Measurements from ENCODE around the gene KCNK13. TPM values are rescaled to one million over a fixed set of nuclear protein-coding genes. Genes with fewer than 3 reads are reported as not detected.

Gene KCNK13
- total RNA-seq (2012; rRNA removed): not detected in 2 replicates
- not detected in 2 replicates for polyA plus RNA-seq (2012; rRNA removed)
- polyA plus RNA-seq (2012; cell fraction: cytosol; rRNA removed): not detected in 2 replicates
- not detected in 2 replicates for polyA plus RNA-seq (2012; cell fraction: nucleus; rRNA removed; ENCODE audit: low replicate concordance)
- Bru-seq, nascent RNA: percentile 7 among the genes with signal in this experiment
- BruChase-seq, experiment 1, labeled RNA remaining after a 6-hour chase: percentile 4 among the genes with signal in this experiment
- BruChase-seq, experiment 2, labeled RNA remaining after a 2-hour chase: percentile 4 among the genes with signal in this experiment
- long read RNA-seq: 0 reads

- Histone ChIP-seq H3K4me2 (ENCODE audit: low read depth, low read length) (peak within 1 kb of the TSS; percentile 95), H3K4me3 (ENCODE audit: insufficient read depth, low read depth, low read length) (peak within 1 kb of the TSS; percentile 74), H3K4me1 (ENCODE audit: control insufficient read depth, insufficient read depth, low read length) (peaks cover 4% of the 10 kb centered on the region; the same call in 1 of the 2 replicates), H3K56ac (ENCODE audit: extremely low read depth, insufficient read depth, low read length) (no peak within 1 kb of the TSS), H4K8ac (ENCODE audit: low read depth in 2 of 2, low read length in 2 of 2) (no peak within 1 kb of the TSS), H2AFZ (replicated peaks; ENCODE audit: low read length, poor library complexity) (peak within 1 kb of the TSS; percentile 86), H2BK20ac (ENCODE audit: low read depth, low read length) (no peak within 1 kb of the TSS), H2BK15ac (ENCODE audit: low read depth, low read length) (no peak within 1 kb of the TSS), H2BK120ac (ENCODE audit: low read depth, low read length) (no peak within 1 kb of the TSS), H3K9me1 (ENCODE audit: insufficient read depth, low read length) (no peaks in the 10 kb centered on the region), H2AK9ac (replicated peaks; ENCODE audit: low read depth, low read length, poor library complexity) (peak within 1 kb of the TSS; percentile 50), H3K18ac (ENCODE audit: low read depth, low read length) (no peak within 1 kb of the TSS), H3K9me3 (ENCODE audit: control insufficient read depth, insufficient read depth, low read length) (0 out of 2 replicates have a peak, but pooled peaks cover 2% of the 10 kb centered on the region), H4K20me1 (ENCODE audit: insufficient read depth, low read length) (no peaks in the 10 kb centered on the region), H3K23ac (ENCODE audit: low read depth, low read length) (no peak within 1 kb of the TSS), H2BK5ac (ENCODE audit: low read depth, low read length, poor library complexity, severe bottlenecking) (no peak within 1 kb of the TSS), H3K9ac (ENCODE audit: low read depth, low read length) (no peak within 1 kb of the TSS), H3K79me1 (ENCODE audit: low read depth in 1 of 2, low read length in 2 of 2) (no peaks in the 10 kb centered on the region), H3K36me3 (ENCODE audit: control insufficient read depth, insufficient read depth, low read length) (no peaks in the 10 kb centered on the region), H4K91ac (ENCODE audit: insufficient read depth, low read depth, low read length) (no peak within 1 kb of the TSS), H3K4ac (ENCODE audit: low read depth, low read length) (no peak within 1 kb of the TSS), H4K5ac (ENCODE audit: low read depth, low read length) (no peak within 1 kb of the TSS), H2AK5ac (ENCODE audit: low read depth, low read length) (no peak within 1 kb of the TSS), H3K27me3 (ENCODE audit: control insufficient read depth, insufficient read depth, low read length) (peaks cover 64% of the 10 kb centered on the region), H3K14ac (replicated peaks; ENCODE audit: low read depth, low read length) (no peak within 1 kb of the TSS), H3K27ac (ENCODE audit: insufficient read depth, low read length) (no peak within 1 kb of the TSS)
- ATAC-seq (ENCODE audit: low read depth) (peak; percentile 4; the same call in 1 of the 2 replicates), DNase-seq (no peak)
- dilution Hi-C loops (cut with HindIII; ENCODE audit: low sequenced_read_pairs, unreplicated experiment): no loop called here
- intact Hi-C loops (cut with micrococcal nuclease): no loop called here
- POLR2A ChIA-PET (ENCODE audit: unreplicated experiment): no interaction called here
- in situ Hi-C loops (cut with MboI; ENCODE audit: low sequenced_read_pairs): no loop called here
- no peak for TF ChIP-seq MAZ (IDR thresholded peaks at IDR 0.05; ENCODE audit: borderline replicate concordance, low read depth, low read length)
- no peak for TF ChIP-seq NFE2L2 (IDR thresholded peaks at IDR 0.05; ENCODE audit: low read depth, low read length)
- TF ChIP-seq CEBPB (IDR thresholded peaks at IDR 0.05; ENCODE audit: low read depth, low read length): no peak
- no peak for TF ChIP-seq FOS (IDR thresholded peaks at IDR 0.05; ENCODE audit: low read depth, low read length)
- TF ChIP-seq CHD1 (IDR thresholded peaks at IDR 0.05; ENCODE audit: low read depth, low read length): no peak
- TF ChIP-seq, protein P1, sequence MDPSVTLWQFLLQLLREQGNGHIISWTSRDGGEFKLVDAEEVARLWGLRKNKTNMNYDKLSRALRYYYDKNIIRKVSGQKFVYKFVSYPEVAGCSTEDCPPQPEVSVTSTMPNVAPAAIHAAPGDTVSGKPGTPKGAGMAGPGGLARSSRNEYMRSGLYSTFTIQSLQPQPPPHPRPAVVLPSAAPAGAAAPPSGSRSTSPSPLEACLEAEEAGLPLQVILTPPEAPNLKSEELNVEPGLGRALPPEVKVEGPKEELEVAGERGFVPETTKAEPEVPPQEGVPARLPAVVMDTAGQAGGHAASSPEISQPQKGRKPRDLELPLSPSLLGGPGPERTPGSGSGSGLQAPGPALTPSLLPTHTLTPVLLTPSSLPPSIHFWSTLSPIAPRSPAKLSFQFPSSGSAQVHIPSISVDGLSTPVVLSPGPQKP (IDR thresholded peaks at IDR 0.05; ENCODE audit: borderline replicate concordance, low read depth, low read length): no peak
- TF ChIP-seq, protein P2, sequence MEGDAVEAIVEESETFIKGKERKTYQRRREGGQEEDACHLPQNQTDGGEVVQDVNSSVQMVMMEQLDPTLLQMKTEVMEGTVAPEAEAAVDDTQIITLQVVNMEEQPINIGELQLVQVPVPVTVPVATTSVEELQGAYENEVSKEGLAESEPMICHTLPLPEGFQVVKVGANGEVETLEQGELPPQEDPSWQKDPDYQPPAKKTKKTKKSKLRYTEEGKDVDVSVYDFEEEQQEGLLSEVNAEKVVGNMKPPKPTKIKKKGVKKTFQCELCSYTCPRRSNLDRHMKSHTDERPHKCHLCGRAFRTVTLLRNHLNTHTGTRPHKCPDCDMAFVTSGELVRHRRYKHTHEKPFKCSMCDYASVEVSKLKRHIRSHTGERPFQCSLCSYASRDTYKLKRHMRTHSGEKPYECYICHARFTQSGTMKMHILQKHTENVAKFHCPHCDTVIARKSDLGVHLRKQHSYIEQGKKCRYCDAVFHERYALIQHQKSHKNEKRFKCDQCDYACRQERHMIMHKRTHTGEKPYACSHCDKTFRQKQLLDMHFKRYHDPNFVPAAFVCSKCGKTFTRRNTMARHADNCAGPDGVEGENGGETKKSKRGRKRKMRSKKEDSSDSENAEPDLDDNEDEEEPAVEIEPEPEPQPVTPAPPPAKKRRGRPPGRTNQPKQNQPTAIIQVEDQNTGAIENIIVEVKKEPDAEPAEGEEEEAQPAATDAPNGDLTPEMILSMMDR (conservative IDR thresholded peaks at IDR 0.05; ENCODE audit: low read depth, low read length): no peak
- no peak for TF ChIP-seq RCOR1 (IDR thresholded peaks at IDR 0.05; ENCODE audit: insufficient replicate concordance, low read length)
- no peak for TF ChIP-seq MXI1 (IDR thresholded peaks at IDR 0.05; ENCODE audit: borderline replicate concordance, low read depth, low read length)
- no peak for TF ChIP-seq BHLHE40 (IDR thresholded peaks at IDR 0.05; ENCODE audit: low read depth, low read length)
- no peak for TF ChIP-seq RAD21 (IDR thresholded peaks at IDR 0.05; ENCODE audit: low read length)
- TF ChIP-seq RFX5 (IDR thresholded peaks at IDR 0.05; ENCODE audit: low read depth, low read length): no peak
- TF ChIP-seq SMC3 (IDR thresholded peaks at IDR 0.05; ENCODE audit: low read depth, low read length): no peak
- TF ChIP-seq POLR2A (IDR thresholded peaks at IDR 0.05; ENCODE audit: low read depth, low read length): no peak
- TF ChIP-seq, protein P3, sequence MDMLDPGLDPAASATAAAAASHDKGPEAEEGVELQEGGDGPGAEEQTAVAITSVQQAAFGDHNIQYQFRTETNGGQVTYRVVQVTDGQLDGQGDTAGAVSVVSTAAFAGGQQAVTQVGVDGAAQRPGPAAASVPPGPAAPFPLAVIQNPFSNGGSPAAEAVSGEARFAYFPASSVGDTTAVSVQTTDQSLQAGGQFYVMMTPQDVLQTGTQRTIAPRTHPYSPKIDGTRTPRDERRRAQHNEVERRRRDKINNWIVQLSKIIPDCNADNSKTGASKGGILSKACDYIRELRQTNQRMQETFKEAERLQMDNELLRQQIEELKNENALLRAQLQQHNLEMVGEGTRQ (IDR thresholded peaks at IDR 0.05; ENCODE audit: low read depth, low read length): no peak
- 0% methylated on average over 2 of the region's 52 CpGs; no CpG with 5 or more reads in 1 of the 2 experiments for WGBS, 2 experiments (ENCODE audit: extremely low coverage in 2 of 2, insufficient read length in 1 of 2)
- BruUV-seq (replicated peaks): no TSS peak
- CTCF ChIA-PET: no interaction called here
These were observed at the start of gene KCNK13 for GRCh38 chr14:90061685-90062126. TSS of gene KCNK13 (plus strand) at chr14:90061994. CDS start at chr14:90062206, 212 bp downstream.
